HEK293 (cell line): ENCODE measurements around the gene SCYL3.

Source experiments
- CTCF ChIA-PET: fragments of 350-600 bp; formaldehyde crosslinking; extraction: SDS; loops from one replicate; lab custom pipeline; 2021; ENCODE audit warnings: antibody characterized with exemption; lab: Yijun Ruan, JAX
- POLR2A ChIA-PET: fragments of 300-600 bp; formaldehyde crosslinking; extraction: SDS; loops from one replicate; lab custom pipeline; 2020; ENCODE audit warnings: antibody characterized with exemption, inconsistent platforms; lab: Yijun Ruan, JAX
- H3K27ac ChIP-seq: fragments of 200-500 bp; sonication (Bioruptor generic); 2 replicates; pipeline ENCODE4 v1.5.1; 2014; ENCODE audit warnings: low read depth, low read length, control low read depth, inconsistent platforms; ENCODE audit errors: extremely low read depth
- H3K36me3 ChIP-seq, 2 experiments: fragments of 200-500 bp in 1 of 2; sonication (Bioruptor generic) in 1 of 2; 1 replicate in 1 of 2; 2 replicates in 1 of 2; pipeline ENCODE4 v1.5.1; 2014 to 2017; ENCODE audit warnings: inconsistent platforms in 2 of 2, low read length in 2 of 2; ENCODE audit not compliant: control insufficient read depth in 2 of 2, insufficient read depth in 1 of 2
- H3K4me1 ChIP-seq: fragments of 200-500 bp; sonication (Bioruptor generic); 2 replicates; pipeline ENCODE4 v1.5.1; 2014; ENCODE audit warnings: mild to moderate bottlenecking, low read length, inconsistent platforms; ENCODE audit not compliant: control insufficient read depth, insufficient read depth
- H3K4me3 ChIP-seq: 2 replicates; pipeline ENCODE4 v1.5.1; 2011; ENCODE audit warnings: low read depth, mild to moderate bottlenecking, control low read depth, low read length, moderate library complexity
- H3K9me3 ChIP-seq: fragments of 200-500 bp; sonication (Bioruptor generic); 2 replicates; pipeline ENCODE4 v1.5.1; 2014; ENCODE audit warnings: low read depth, low read length, inconsistent platforms; ENCODE audit not compliant: control insufficient read depth, insufficient read depth
- INSM2 ChIP-seq: fragments of 450-650 bp; formaldehyde crosslinking; IDR thresholded peaks from 2 replicates; pipeline ENCODE4 v1.5.1; 2016; ENCODE audit warnings: missing biosample characterization, missing genetic modification characterization
- KLF8 ChIP-seq: fragments of 450-650 bp; formaldehyde crosslinking; IDR thresholded peaks from 2 replicates; pipeline ENCODE4 v1.5.1; 2016; ENCODE audit warnings: missing biosample characterization, missing genetic modification characterization
- YY2 ChIP-seq: fragments of 450-650 bp; formaldehyde crosslinking; IDR thresholded peaks from 2 replicates; pipeline ENCODE4 v1.5.1; 2016; ENCODE audit warnings: missing biosample characterization, missing genetic modification characterization
- ZBTB49 ChIP-seq: fragments of 450-650 bp; formaldehyde crosslinking; IDR thresholded peaks from 2 replicates; pipeline ENCODE4 v1.5.1; 2016; ENCODE audit warnings: missing biosample characterization, missing genetic modification characterization, low read depth
- ZNF266 ChIP-seq: fragments of 450-650 bp; formaldehyde crosslinking; IDR thresholded peaks from 2 replicates; pipeline ENCODE4 v1.5.1; 2016; ENCODE audit warnings: missing biosample characterization, missing genetic modification characterization, low read depth
- ZNF449 ChIP-seq: fragments of 450-650 bp; formaldehyde crosslinking; IDR thresholded peaks from 2 replicates; pipeline ENCODE4 v1.5.1; 2017; ENCODE audit warnings: missing biosample characterization, mild to moderate bottlenecking, missing genetic modification characterization, moderate library complexity

The SCYL3 gene

GRCh38 chr1:169802888-169803287 is 90.8 kb downstream of the SCYL3 start:
- Histone ChIP-seq H3K4me3 (no peak overlapping the region), H3K36me3 (peaks cover 30 to 78% of the 10 kb centered on the region in 2 experiments), H3K27ac (no peak overlapping the region), H3K9me3 (no peaks in the 10 kb centered on the region), H3K4me1 (no peaks in the 10 kb centered on the region)
- POLR2A ChIA-PET: no interaction called here
- no peak for TF ChIP-seq ZBTB49 (tag by site-specific recombination)
- no peak for TF ChIP-seq ZNF266
- TF ChIP-seq KLF8 (tag by site-specific recombination): no peak
- TF ChIP-seq ZNF449 (tag by site-specific recombination): no peak
- TF ChIP-seq YY2: no peak
- no peak for TF ChIP-seq INSM2 (tag by site-specific recombination)
- CTCF ChIA-PET: no interaction called here
